ENCODE data around the gene SLC25A25.
"Not testable (repeated sequence)": the region's sequence is repeated elsewhere in the genome, so short reads cannot be mapped to it uniquely, and the experiment has no call there.

SLC25A25 gene

GRCh38 chr9:128026255-128026772 lies 41.7 kb upstream of the SLC25A25 start:
- DNase-seq (ENCODE audit: low read depth), result no peak
- no peak for TF ChIP-seq CTCF (IDR thresholded peaks at IDR 0.05; ENCODE audit: control insufficient read depth, insufficient read depth, low read depth, low read length, missing control alignments)
- H3K4me3 ChIP-seq (ENCODE audit: control insufficient read depth, low read depth, low read length), result no peak overlapping the region

GRCh38 chr9:128026773-128027541 lies 41.1 kb upstream of the SLC25A25 start:
- no peak for DNase-seq (ENCODE audit: low read depth)
- no peak overlapping the region for H3K4me3 ChIP-seq (ENCODE audit: control insufficient read depth, low read depth, low read length)
- TF ChIP-seq CTCF (IDR thresholded peaks at IDR 0.05; ENCODE audit: control insufficient read depth, insufficient read depth, low read depth, low read length, missing control alignments), result no peak

GRCh38 chr9:128027705-128028104 lies 40.3 kb upstream of the SLC25A25 start:
- no peak for DNase-seq (ENCODE audit: low read depth)
- no peak for TF ChIP-seq CTCF (IDR thresholded peaks at IDR 0.05; ENCODE audit: control insufficient read depth, insufficient read depth, low read depth, low read length, missing control alignments)
- no peak overlapping the region for H3K4me3 ChIP-seq (ENCODE audit: control insufficient read depth, low read depth, low read length)

GRCh38 chr9:128033609-128034008 lies 34.4 kb upstream of the SLC25A25 start:
- DNase-seq (ENCODE audit: low read depth), result no peak
- no peak overlapping the region for H3K4me3 ChIP-seq (ENCODE audit: control insufficient read depth, low read depth, low read length)
- no peak for TF ChIP-seq CTCF (IDR thresholded peaks at IDR 0.05; ENCODE audit: control insufficient read depth, insufficient read depth, low read depth, low read length, missing control alignments)

GRCh38 chr9:128034821-128035652 lies 33.0 kb upstream of the SLC25A25 start:
- peak; percentile 78 for TF ChIP-seq CTCF (IDR thresholded peaks at IDR 0.05; ENCODE audit: control insufficient read depth, insufficient read depth, low read depth, low read length, missing control alignments)
- DNase-seq (ENCODE audit: low read depth), result peak; percentile 33
- H3K4me3 ChIP-seq (ENCODE audit: control insufficient read depth, low read depth, low read length), result no peak overlapping the region

- not testable (repeated sequence) for H3K4me3 ChIP-seq (ENCODE audit: control insufficient read depth, low read depth, low read length); DNase-seq (ENCODE audit: low read depth)
Observed at GRCh38 chr9:128036522-128036921, 31.5 kb upstream of the SLC25A25 start.

GRCh38 chr9:128040783-128041182 lies 27.2 kb upstream of the SLC25A25 start:
- not testable (repeated sequence) for DNase-seq (ENCODE audit: low read depth); H3K4me3 ChIP-seq (ENCODE audit: control insufficient read depth, low read depth, low read length)

All from AG09309 (cell line).